GM19468 (cell line): Measurements from ENCODE around the gene SH3GLB1.

Experiments
- ATAC-seq: cut with Tn5 transposase; IDR thresholded peaks from one replicate; pipeline ENCODE4 v1.9.1; 2021; ENCODE audit warnings: mild to moderate bottlenecking, moderate library complexity, moderate number of reproducible peaks; ENCODE audit not compliant: unreplicated experiment; ENCODE audit errors: extremely low read depth

Gene SH3GLB1

GRCh38 chr1:86731416-86731815 lies 27.0 kb downstream of the SH3GLB1 start:
- no peak for ATAC-seq

- no peak for ATAC-seq
These were observed 29.0 kb downstream of the SH3GLB1 start for GRCh38 chr1:86733340-86733739.

GRCh38 chr1:86739648-86740509 lies 35.5 kb downstream of the SH3GLB1 start:
- ATAC-seq: no peak

GRCh38 chr1:86741947-86742572 lies 37.7 kb downstream of the SH3GLB1 start:
- ATAC-seq: no peak

- no peak for ATAC-seq
These were observed 42.9 kb downstream of the SH3GLB1 start for GRCh38 chr1:86747304-86747703.

- no peak for ATAC-seq
These were observed 44.4 kb downstream of the SH3GLB1 start for GRCh38 chr1:86748622-86749373.

GRCh38 chr1:86750076-86750475 lies 45.7 kb downstream of the SH3GLB1 start:
- ATAC-seq: no peak

GRCh38 chr1:86750530-86750929 lies 46.2 kb downstream of the SH3GLB1 start:
- no peak for ATAC-seq

GRCh38 chr1:86751923-86752322 lies 47.5 kb downstream of the SH3GLB1 start:
- no peak for ATAC-seq

GRCh38 chr1:86753700-86754099 lies 49.3 kb downstream of the SH3GLB1 start:
- ATAC-seq: no peak

GRCh38 chr1:86754265-86754974 lies 50.0 kb downstream of the SH3GLB1 start:
- ATAC-seq: no peak

- ATAC-seq: no peak
These were observed 51.7 kb downstream of the SH3GLB1 start for GRCh38 chr1:86756062-86756406.

GRCh38 chr1:86757272-86757984 lies 53.1 kb downstream of the SH3GLB1 start:
- no peak for ATAC-seq

- ATAC-seq: no peak
These were observed 54.2 kb downstream of the SH3GLB1 start for GRCh38 chr1:86758570-86758969.

GRCh38 chr1:86760199-86760598 lies 55.8 kb downstream of the SH3GLB1 start:
- ATAC-seq: no peak

- ATAC-seq: no peak
These were observed 58.0 kb downstream of the SH3GLB1 start for GRCh38 chr1:86762336-86762735.

GRCh38 chr1:86764523-86764922 lies 60.1 kb downstream of the SH3GLB1 start:
- ATAC-seq: no peak

- no peak for ATAC-seq
These were observed 60.7 kb downstream of the SH3GLB1 start for GRCh38 chr1:86765073-86765472.

GRCh38 chr1:86765674-86766073 lies 61.3 kb downstream of the SH3GLB1 start:
- ATAC-seq: no peak

GRCh38 chr1:86768554-86768953 lies 64.2 kb downstream of the SH3GLB1 start:
- no peak for ATAC-seq
